Fibroblast of mammary gland (primary cell): ENCODE data around the gene DLG2.

ENCODE experiments used
- DNase-seq: peaks from one replicate; pipeline ENCODE4 v3.0.0-alpha.2; 2010; ENCODE audit warnings: low read depth
- H3K4me3 ChIP-seq: 2 replicates; pipeline ENCODE4 v1.5.1; 2011; ENCODE audit warnings: low read depth, mild to moderate bottlenecking, low read length, moderate library complexity; ENCODE audit not compliant: control insufficient read depth
- CTCF ChIP-seq: conservative IDR thresholded peaks from 2 replicates; pipeline ENCODE4 v1.5.1; 2011; ENCODE audit warnings: low read depth, low read length, inconsistent platforms; ENCODE audit not compliant: control insufficient read depth, insufficient read depth

The DLG2 gene

GRCh38 chr11:84608837-84609196, 1018.3 kb downstream of the DLG2 start:
- no peak overlapping the region for H3K4me3 ChIP-seq
- DNase-seq, result no peak
- TF ChIP-seq CTCF, result no peak

- TF ChIP-seq CTCF, result no peak
- DNase-seq, result no peak
- H3K4me3 ChIP-seq, result no peak overlapping the region
These were observed 1018.9 kb downstream of the DLG2 start for GRCh38 chr11:84607975-84608836.

- DNase-seq, result no peak
- no peak for TF ChIP-seq CTCF
- no peak overlapping the region for H3K4me3 ChIP-seq
These were observed 1032.5 kb downstream of the DLG2 start for GRCh38 chr11:84594602-84595001.

- TF ChIP-seq CTCF, result no peak
- no peak for DNase-seq
- no peak overlapping the region for H3K4me3 ChIP-seq
These were observed 1037.0 kb downstream of the DLG2 start for GRCh38 chr11:84590106-84590505.

GRCh38 chr11:84588131-84588829, 1038.9 kb downstream of the DLG2 start:
- TF ChIP-seq CTCF, result no peak
- no peak overlapping the region for H3K4me3 ChIP-seq
- DNase-seq, result no peak

GRCh38 chr11:84583106-84583505, 1044.0 kb downstream of the DLG2 start:
- no peak for TF ChIP-seq CTCF
- H3K4me3 ChIP-seq, result no peak overlapping the region
- DNase-seq, result no peak
